HepG2 (cell line): ENCODE data around the gene USF2. TPM values are rescaled to one million over a fixed set of nuclear protein-coding genes. Genes with fewer than 3 reads are reported as not detected.
A peak's percentile ranks its signal among the peaks of the same experiment; 100 is the strongest.

ENCODE experiments used
- ATAC-seq: fragments of 200-7000 bp; cut with Tn5 transposase; 3 replicates; pipeline ENCODE4 v1.9.1; 2020; ENCODE audit warnings: mild to moderate bottlenecking, moderate library complexity
- Bru-seq: library from RNA; stranded (reverse); fragments of 400-500 nt; gene quantifications from one replicate; lab custom pipeline; 2021; lab: Mats Ljungman, UMichigan
- BruChase-seq, 2 experiments: library from RNA; stranded (reverse); fragments of 400-500 nt; gene quantifications; one replicate each; lab custom pipeline; 2021; lab: Mats Ljungman, UMichigan
- BruUV-seq: library from RNA; stranded (reverse); fragments of 400-500 nt; replicated peaks from 2 replicates; lab custom pipeline; 2021; lab: Mats Ljungman, UMichigan
- CTCF ChIA-PET: fragments of 300-600 bp; formaldehyde crosslinking; extraction: SDS; loops from one replicate; lab custom pipeline; 2021; ENCODE audit warnings: low total read pairs, inconsistent platforms, low intra/inter-chr PET ratio; lab: Yijun Ruan, JAX
- POLR2A ChIA-PET: fragments of 350-600 bp; sonication (Branson Sonifier 250); formaldehyde crosslinking; loops from one replicate; lab custom pipeline; 2020; ENCODE audit warnings: antibody characterized with exemption, inconsistent platforms; lab: Yijun Ruan, JAX
- DNase-seq: peaks from one replicate; pipeline ENCODE4 v3.0.0-alpha.2; 2015; ENCODE audit warnings: low spot score
- FAIRE-seq: peaks from 3 replicates; lab custom pipeline; 2011; peaks lifted over from hg19 to GRCh38; lab: Jason Lieb, UNC
- H2AFZ ChIP-seq: one replicate; pipeline ENCODE4 v1.6.1; 2011; ENCODE audit warnings: low read length, inconsistent platforms
- H3K27ac ChIP-seq: fragments of 300-600 bp; 3 replicates; pipeline ENCODE4 v1.8.0; 2011; ENCODE audit warnings: mixed run types, mild to moderate bottlenecking, mixed read lengths, low read length, inconsistent platforms; ENCODE audit not compliant: insufficient read depth; ENCODE audit errors: extremely low read length
- H3K27me3 ChIP-seq, 2 experiments: fragments of 200-600 bp in 1 of 2; 2 replicates in 1 of 2; 3 replicates in 1 of 2; pipeline versions ENCODE4 v1.6.0 to v1.8.0; 2011; ENCODE audit warnings: low read length in 2 of 2, mild to moderate bottlenecking in 2 of 2, moderate library complexity in 2 of 2, inconsistent platforms in 1 of 2; ENCODE audit not compliant: insufficient read depth in 2 of 2, control insufficient read depth in 1 of 2
- H3K36me3 ChIP-seq, 2 experiments: fragments of 200-600 bp in 1 of 2; replicated peaks in 1 of 2; 2 replicates in 1 of 2; 3 replicates in 1 of 2; pipeline versions ENCODE4 v1.5.1 to v1.8.0; 2011; ENCODE audit warnings: low read length in 2 of 2, inconsistent platforms in 1 of 2; ENCODE audit not compliant: insufficient read depth in 2 of 2, control insufficient read depth in 1 of 2
- H3K4me1 ChIP-seq: 2 replicates; pipeline ENCODE4 v1.5.1; 2012; ENCODE audit warnings: low read length, inconsistent platforms; ENCODE audit not compliant: insufficient read depth
- H3K4me2 ChIP-seq: 2 replicates; pipeline ENCODE4 v1.6.0; 2011; ENCODE audit warnings: low read depth, low read length, inconsistent platforms
- H3K4me3 ChIP-seq, 3 experiments: fragments of 200-600 bp in 1 of 3; sonication (generic), shearing (Covaris generic) in 1 of 3; replicated peaks in 1 of 3; 2 replicates each; pipeline ENCODE4 v1.5.1; 2011 to 2016; ENCODE audit warnings: low read length in 3 of 3, inconsistent platforms in 2 of 3, low read depth in 2 of 3, mild to moderate bottlenecking in 2 of 3, control low read depth in 1 of 3, mixed read lengths in 1 of 3; ENCODE audit not compliant: insufficient read depth in 1 of 3
- H3K79me2 ChIP-seq: one replicate; pipeline ENCODE4 v1.6.1; 2011; ENCODE audit warnings: low read length, inconsistent platforms; ENCODE audit not compliant: insufficient read depth
- H3K9ac ChIP-seq: 2 replicates; pipeline ENCODE4 v1.6.0; 2011; ENCODE audit warnings: mild to moderate bottlenecking, low read depth, low read length, inconsistent platforms; ENCODE audit not compliant: insufficient read depth
- H3K9me3 ChIP-seq: 2 replicates; pipeline ENCODE4 v1.5.1; 2012; ENCODE audit warnings: mild to moderate bottlenecking, low read length
- H4K20me1 ChIP-seq: 2 replicates; pipeline ENCODE4 v1.6.0; 2011; ENCODE audit warnings: inconsistent platforms, mild to moderate bottlenecking, low read length, moderate library complexity; ENCODE audit not compliant: insufficient read depth
- CHD4 ChIP-seq: fragments of 200-600 bp; sonication (generic); IDR thresholded peaks from 2 replicates; pipeline ENCODE4 v1.7.0; 2017; ENCODE audit warnings: mild to moderate bottlenecking, low read length, borderline replicate concordance
- GTF2F1 ChIP-seq: fragments of 150-350 bp; IDR thresholded peaks from 2 replicates; pipeline ENCODE4 v1.6.1; 2014; ENCODE audit warnings: low read length
- PATZ1 ChIP-seq: sonication (generic); formaldehyde crosslinking; IDR thresholded peaks from 2 replicates; pipeline ENCODE4 v1.4.0; 2020; ENCODE audit warnings: missing genetic modification reagents
- WGBS: methylation state at CpG from one replicate; pipeline ENCODE4 v1.1.6; 2017; ENCODE audit warnings: low lambda C conversion rate; 5-methylcytosine and 5-hydroxymethylcytosine counted together
- in situ Hi-C: cut with HindIII; loops from 2 replicates; pipeline ENCODE4 v1.10.0; 2017; ENCODE audit warnings: low pct_unique_long_range_greater_than_20kb; ENCODE audit not compliant: extremely low pct_ligation_motif_present
- intact Hi-C: fragments of 100-400 bp; cut with micrococcal nuclease; formaldehyde crosslinking; loops from one replicate; pipeline ENCODE4 v1.10.0; 2022; ENCODE audit not compliant: unreplicated experiment
- long read RNA-seq, 2 experiments: library from RNA in 1 of 2; library from polyadenylated mRNA in 1 of 2; stranded (forward) in 1 of 2; unstranded in 1 of 2; transcript quantifications; one replicate each; pipeline ENCODE4 v2.0.0, GENCODE V29; 2019 to 2022
- polyA minus RNA-seq, 3 experiments: library from RNA; depleted of rRNA, polyadenylated mRNA; stranded (reverse); fragments of >200 nt; gene quantifications; 2 replicates each; pipeline ENCODE4 v1.2.3, GENCODE V29; 2011; ENCODE audit warnings: low replicate concordance in 1 of 3
- polyA plus RNA-seq, 8 experiments: library from polyadenylated mRNA; depleted of rRNA in 3 of 8; stranded (reverse) in 7 of 8; unstranded in 1 of 8; fragments of >200 nt; fragmentation: Illumina TruSeq in 4 of 8; extraction: Trizol in 4 of 8; gene quantifications; 2 replicates each; pipeline versions ENCODE4 v1.2.1 to v1.2.3, GENCODE V29; 2011 to 2016; ENCODE audit warnings: low read depth in 4 of 8, missing spikeins in 1 of 8, mixed read lengths in 1 of 8; ENCODE audit not compliant: insufficient read depth in 1 of 8
- total RNA-seq, 5 experiments: library from RNA; depleted of rRNA; stranded (reverse); fragments of >200 nt; fragmentation: Illumina TruSeq; extraction: Trizol; gene quantifications; 2 replicates each; pipeline ENCODE4 v1.2.3, GENCODE V29; 2016; ENCODE audit warnings: low read depth in 1 of 5
- TF ChIP-seq, protein P1 (sequence below): sonication (generic); formaldehyde crosslinking; IDR thresholded peaks from 2 replicates; pipeline ENCODE4 v1.8.0; 2022; ENCODE audit warnings: low read depth, missing genetic modification reagents
- TF ChIP-seq, protein P2 (sequence below): sonication (generic); formaldehyde crosslinking; IDR thresholded peaks from 2 replicates; pipeline ENCODE4 v1.5.0; 2020; ENCODE audit warnings: mild to moderate bottlenecking, low read depth, missing genetic modification reagents, borderline replicate concordance
- TF ChIP-seq, protein P3 (sequence below): sonication (generic); formaldehyde crosslinking; IDR thresholded peaks from 2 replicates; pipeline ENCODE4 v1.4.0; 2020; ENCODE audit warnings: missing genetic modification reagents, borderline replicate concordance

USF2 gene
- total RNA-seq (2016; rRNA removed; fragmentation: Illumina TruSeq; extraction: Trizol): 44.8 and 54.9 TPM in 2 replicates
- 85.6 and 90.7 TPM in 2 replicates for total RNA-seq (2016; cell fraction: cytosol; rRNA removed; fragmentation: Illumina TruSeq; extraction: Trizol; ENCODE audit: low read depth)
- total RNA-seq (2016; cell fraction: insoluble cytoplasmic fraction; rRNA removed; fragmentation: Illumina TruSeq; extraction: Trizol): 38.6 and 58.5 TPM in 2 replicates
- 116 and 121 TPM in 2 replicates for total RNA-seq (2016; cell fraction: membrane; rRNA removed; fragmentation: Illumina TruSeq; extraction: Trizol)
- 31.0 and 31.5 TPM in 2 replicates for total RNA-seq (2016; cell fraction: nucleus; rRNA removed; fragmentation: Illumina TruSeq; extraction: Trizol)
- polyA plus RNA-seq (2011; rRNA removed): 94.9 and 106 TPM in 2 replicates
- 72.5 and 101 TPM in 2 replicates for polyA plus RNA-seq (2011; cell fraction: cytosol; rRNA removed)
- 179 and 216 TPM in 2 replicates for polyA plus RNA-seq (2011; cell fraction: nucleus; rRNA removed)
- 59.3 and 80.8 TPM in 2 replicates for polyA plus RNA-seq (2012)
- 180 and 204 TPM in 2 replicates for polyA plus RNA-seq (2016; cell fraction: cytosol; fragmentation: Illumina TruSeq; extraction: Trizol; ENCODE audit: low read depth)
- polyA plus RNA-seq (2016; cell fraction: insoluble cytoplasmic fraction; fragmentation: Illumina TruSeq; extraction: Trizol; ENCODE audit: low read depth): 76.3 and 81.0 TPM in 2 replicates
- polyA plus RNA-seq (2016; cell fraction: membrane; fragmentation: Illumina TruSeq; extraction: Trizol; ENCODE audit: low read depth): 201 and 210 TPM in 2 replicates
- polyA plus RNA-seq (2016; cell fraction: nucleus; fragmentation: Illumina TruSeq; extraction: Trizol; ENCODE audit: insufficient read depth, low read depth): 122 and 131 TPM in 2 replicates
- 64.5 and 74.9 TPM in 2 replicates for polyA minus RNA-seq (2011; rRNA and poly(A)+ RNA removed; ENCODE audit: low replicate concordance)
- 28.8 and 32.4 TPM in 2 replicates for polyA minus RNA-seq (2011; cell fraction: cytosol; rRNA and poly(A)+ RNA removed)
- polyA minus RNA-seq (2011; cell fraction: nucleus; rRNA and poly(A)+ RNA removed): 29.3 and 33.5 TPM in 2 replicates
- Bru-seq, nascent RNA: percentile 76 among the genes with signal in this experiment
- BruChase-seq, experiment 1, labeled RNA remaining after a 6-hour chase: percentile 87 among the genes with signal in this experiment
- percentile 86 among the genes with signal in this experiment for BruChase-seq, experiment 2, labeled RNA remaining after a 2-hour chase
- long read RNA-seq, experiment 1, transcript USF2-201 (10 exons, 1,634 nt): major isoform, 6 of 23 reads
- long read RNA-seq, experiment 1, partial matches to known transcripts: 12 of 23 reads
- long read RNA-seq, experiment 1, other reads (novel, unspliced or antisense): 1 of 23 reads
- long read RNA-seq, experiment 2, transcript USF2-201 (10 exons, 1,634 nt): major isoform, 70 of 171 reads
- long read RNA-seq, experiment 2, transcript USF2-202 (9 exons, 1,523 nt): minor isoform, 18 of 171 reads
- long read RNA-seq, experiment 2, transcript USF2-206 (2 exons, 2,742 nt): minor isoform, 5 of 171 reads
- long read RNA-seq, experiment 2, partial matches to known transcripts: 51 of 171 reads
- long read RNA-seq, experiment 2, other reads (novel, unspliced or antisense): 14 of 171 reads

DNA sequence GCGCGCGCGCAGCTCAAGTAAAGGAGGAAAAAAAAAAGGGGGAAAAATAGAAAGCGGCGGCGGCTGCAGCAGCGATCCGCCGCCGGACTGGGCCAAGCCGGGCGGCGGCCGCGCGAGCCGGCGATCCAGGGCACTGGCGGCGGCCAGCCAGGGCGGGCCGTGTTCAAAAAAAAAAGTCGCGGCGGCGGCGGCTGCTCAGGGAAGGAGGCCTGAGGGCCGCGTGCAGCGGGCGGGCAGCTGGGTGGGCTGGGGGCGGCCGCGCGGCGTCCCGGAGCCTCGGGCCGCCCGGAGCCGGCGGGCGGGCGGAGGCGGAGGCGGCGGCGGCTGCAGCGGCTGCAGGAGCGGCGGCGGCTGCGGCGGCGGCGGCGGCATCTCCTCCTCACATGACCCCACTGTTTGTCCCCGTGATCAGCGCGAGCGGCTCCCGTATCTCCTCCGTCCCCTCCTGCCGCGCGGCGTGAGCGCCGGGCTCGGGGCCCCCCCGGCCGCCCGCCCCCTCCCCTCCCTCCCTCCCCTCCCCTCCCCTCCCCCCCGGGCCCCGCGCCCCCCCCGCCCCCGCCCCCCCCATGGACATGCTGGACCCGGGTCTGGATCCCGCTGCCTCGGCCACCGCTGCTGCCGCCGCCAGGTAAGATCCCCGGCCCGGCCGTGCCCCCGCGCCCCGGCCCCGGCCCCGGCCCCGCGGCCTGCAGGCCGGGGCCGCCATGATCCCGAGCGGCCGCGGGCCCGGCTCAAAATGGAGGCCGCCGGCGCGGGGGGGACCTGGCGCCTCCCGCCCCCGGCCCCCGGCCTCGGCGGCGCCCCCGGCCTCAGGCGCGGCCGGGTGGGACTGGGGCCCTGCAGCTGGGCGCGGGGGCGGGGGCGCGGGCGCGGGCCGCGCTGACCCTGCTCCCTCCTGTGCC is at the start of gene USF2:
USF2 (plus strand) TSS at position 427 of the 902 bp plus-strand sequence; CDS start at position 567, 140 bp downstream.
- H3K4me1 ChIP-seq: peaks cover 20% of the 10 kb centered on the region
- TF ChIP-seq PATZ1 (CRISPR knock-in tag): peak; percentile 60
- TF ChIP-seq, protein P1, sequence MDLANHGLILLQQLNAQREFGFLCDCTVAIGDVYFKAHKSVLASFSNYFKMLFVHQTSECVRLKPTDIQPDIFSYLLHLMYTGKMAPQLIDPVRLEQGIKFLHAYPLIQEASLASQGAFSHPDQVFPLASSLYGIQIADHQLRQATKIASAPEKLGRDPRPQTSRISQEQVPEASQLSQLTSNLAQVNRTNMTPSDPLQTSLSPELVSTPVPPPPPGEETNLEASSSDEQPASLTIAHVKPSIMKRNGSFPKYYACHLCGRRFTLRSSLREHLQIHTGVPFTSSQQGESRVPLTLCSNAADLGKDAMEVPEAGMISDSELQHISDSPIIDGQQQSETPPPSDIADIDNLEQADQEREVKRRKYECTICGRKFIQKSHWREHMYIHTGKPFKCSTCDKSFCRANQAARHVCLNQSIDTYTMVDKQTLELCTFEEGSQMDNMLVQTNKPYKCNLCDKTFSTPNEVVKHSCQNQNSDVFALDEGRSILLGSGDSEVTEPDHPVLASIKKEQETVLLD: peak; percentile 8; the same call in 1 of the 2 replicates
- TF ChIP-seq, protein P2, sequence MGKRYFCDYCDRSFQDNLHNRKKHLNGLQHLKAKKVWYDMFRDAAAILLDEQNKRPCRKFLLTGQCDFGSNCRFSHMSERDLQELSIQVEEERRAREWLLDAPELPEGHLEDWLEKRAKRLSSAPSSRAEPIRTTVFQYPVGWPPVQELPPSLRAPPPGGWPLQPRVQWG (CRISPR knock-in tag): no peak
- no peak for TF ChIP-seq GTF2F1
- TF ChIP-seq CHD4: no peak
- TF ChIP-seq, protein P3, sequence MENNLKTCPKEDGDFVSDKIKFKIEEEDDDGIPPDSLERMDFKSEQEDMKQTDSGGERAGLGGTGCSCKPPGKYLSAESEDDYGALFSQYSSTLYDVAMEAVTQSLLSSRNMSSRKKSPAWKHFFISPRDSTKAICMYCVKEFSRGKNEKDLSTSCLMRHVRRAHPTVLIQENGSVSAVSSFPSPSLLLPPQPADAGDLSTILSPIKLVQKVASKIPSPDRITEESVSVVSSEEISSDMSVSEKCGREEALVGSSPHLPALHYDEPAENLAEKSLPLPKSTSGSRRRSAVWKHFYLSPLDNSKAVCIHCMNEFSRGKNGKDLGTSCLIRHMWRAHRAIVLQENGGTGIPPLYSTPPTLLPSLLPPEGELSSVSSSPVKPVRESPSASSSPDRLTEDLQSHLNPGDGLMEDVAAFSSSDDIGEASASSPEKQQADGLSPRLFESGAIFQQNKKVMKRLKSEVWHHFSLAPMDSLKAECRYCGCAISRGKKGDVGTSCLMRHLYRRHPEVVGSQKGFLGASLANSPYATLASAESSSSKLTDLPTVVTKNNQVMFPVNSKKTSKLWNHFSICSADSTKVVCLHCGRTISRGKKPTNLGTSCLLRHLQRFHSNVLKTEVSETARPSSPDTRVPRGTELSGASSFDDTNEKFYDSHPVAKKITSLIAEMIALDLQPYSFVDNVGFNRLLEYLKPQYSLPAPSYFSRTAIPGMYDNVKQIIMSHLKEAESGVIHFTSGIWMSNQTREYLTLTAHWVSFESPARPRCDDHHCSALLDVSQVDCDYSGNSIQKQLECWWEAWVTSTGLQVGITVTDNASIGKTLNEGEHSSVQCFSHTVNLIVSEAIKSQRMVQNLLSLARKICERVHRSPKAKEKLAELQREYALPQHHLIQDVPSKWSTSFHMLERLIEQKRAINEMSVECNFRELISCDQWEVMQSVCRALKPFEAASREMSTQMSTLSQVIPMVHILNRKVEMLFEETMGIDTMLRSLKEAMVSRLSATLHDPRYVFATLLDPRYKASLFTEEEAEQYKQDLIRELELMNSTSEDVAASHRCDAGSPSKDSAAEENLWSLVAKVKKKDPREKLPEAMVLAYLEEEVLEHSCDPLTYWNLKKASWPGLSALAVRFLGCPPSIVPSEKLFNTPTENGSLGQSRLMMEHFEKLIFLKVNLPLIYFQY: no peak

More for the DNA sequence above, at the start of gene USF2:
- no peaks in the 10 kb centered on the region for H4K20me1 ChIP-seq
- H3K4me3 ChIP-seq: peak within 1 kb of the TSS; percentile 79 to 97 (median 79)
- 0% methylated on average over 15 of the region's 126 CpGs for WGBS
- H3K9me3 ChIP-seq: no peaks in the 10 kb centered on the region
- ATAC-seq (no peak), FAIRE-seq (no peak), DNase-seq (peak; percentile 72)
- ChIA-PET POLR2A (interaction anchor here (0.6 to 2.1 kb wide), 7 partner anchors 10 to 434 kb away, joined by 3 to 10 read pairs (median 3); partner anchors contain the start of gene HAMP), CTCF (interaction anchor here (0.7 to 1.6 kb wide), 3 partner anchors 20 to 84 kb away, joined by 3 to 9 read pairs (median 4); partner anchors contain the start of gene LSR)
- in situ Hi-C loops: no loop called here
- H3K27me3 ChIP-seq: no peaks in the 10 kb centered on the region
- peaks cover 18 to 51% of the 10 kb centered on the region in 2 experiments for H3K36me3 ChIP-seq
- H3K27ac ChIP-seq: peak within 1 kb of the TSS; percentile 92
- H3K79me2 ChIP-seq: peaks cover 18% of the 10 kb centered on the region
- BruUV-seq: no TSS peak
- intact Hi-C loops: loop anchor here (1.0 to 5.0 kb wide), 2 partner anchors 15 to 189 kb away; no protein-coding TSS in a partner anchor
- H3K4me2 ChIP-seq: peak within 1 kb of the TSS; percentile 68
- peak within 1 kb of the TSS; percentile 79 for H3K9ac ChIP-seq
- H2AFZ ChIP-seq: no peak within 1 kb of the TSS
